ENCODE data around the gene ZNF695.

DNA sequence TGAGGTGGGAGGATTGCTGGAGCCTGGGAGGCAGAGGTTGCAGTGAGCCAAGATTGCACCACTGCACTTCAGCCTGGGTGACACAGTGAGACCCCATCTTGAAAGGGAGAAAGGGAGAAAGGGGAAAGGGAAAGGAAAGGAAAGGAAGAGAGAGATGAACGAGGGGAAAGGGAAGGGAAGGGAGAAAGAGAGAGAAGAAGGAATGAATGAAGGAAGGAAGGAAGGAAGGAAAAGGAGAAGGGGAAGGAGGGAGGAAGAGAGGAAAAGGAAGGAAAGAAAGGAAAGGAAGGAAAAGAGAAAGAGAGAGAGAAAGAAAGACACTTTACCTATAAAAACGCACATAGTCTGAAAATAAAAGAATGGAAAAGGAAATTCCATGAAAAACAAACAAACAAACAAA, 18.0 kb downstream of the ZNF695 start:
- TF ChIP-seq, protein P1, sequence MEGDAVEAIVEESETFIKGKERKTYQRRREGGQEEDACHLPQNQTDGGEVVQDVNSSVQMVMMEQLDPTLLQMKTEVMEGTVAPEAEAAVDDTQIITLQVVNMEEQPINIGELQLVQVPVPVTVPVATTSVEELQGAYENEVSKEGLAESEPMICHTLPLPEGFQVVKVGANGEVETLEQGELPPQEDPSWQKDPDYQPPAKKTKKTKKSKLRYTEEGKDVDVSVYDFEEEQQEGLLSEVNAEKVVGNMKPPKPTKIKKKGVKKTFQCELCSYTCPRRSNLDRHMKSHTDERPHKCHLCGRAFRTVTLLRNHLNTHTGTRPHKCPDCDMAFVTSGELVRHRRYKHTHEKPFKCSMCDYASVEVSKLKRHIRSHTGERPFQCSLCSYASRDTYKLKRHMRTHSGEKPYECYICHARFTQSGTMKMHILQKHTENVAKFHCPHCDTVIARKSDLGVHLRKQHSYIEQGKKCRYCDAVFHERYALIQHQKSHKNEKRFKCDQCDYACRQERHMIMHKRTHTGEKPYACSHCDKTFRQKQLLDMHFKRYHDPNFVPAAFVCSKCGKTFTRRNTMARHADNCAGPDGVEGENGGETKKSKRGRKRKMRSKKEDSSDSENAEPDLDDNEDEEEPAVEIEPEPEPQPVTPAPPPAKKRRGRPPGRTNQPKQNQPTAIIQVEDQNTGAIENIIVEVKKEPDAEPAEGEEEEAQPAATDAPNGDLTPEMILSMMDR (IDR thresholded peaks at IDR 0.05): no peak
- TF ChIP-seq POLR2AphosphoS5 (IDR thresholded peaks at IDR 0.05): no peak

Data from stomach (tissue), 4 donors.